Mesothelial cell of epicardium (in vitro differentiated cells): ENCODE results near the gene YTHDC2. TPM values are rescaled to one million over a fixed set of nuclear protein-coding genes. Genes with fewer than 3 reads are reported as not detected.

ENCODE experiments used
- DNase-seq, 2 experiments: peaks; one replicate each; pipeline ENCODE4 v3.0.0; 2021; ENCODE audit warnings: low spot score in 2 of 2; ENCODE audit not compliant: unreplicated experiment in 2 of 2
- H3K27ac Mint-ChIP-seq: 2 replicates; pipeline ENCODE4 v1.8.0; 2021; ENCODE audit warnings: mixed read lengths
- H3K27me3 Mint-ChIP-seq: 2 replicates; pipeline ENCODE4 v1.8.0; 2021; ENCODE audit warnings: low read depth, mixed read lengths
- H3K36me3 Mint-ChIP-seq: 2 replicates; pipeline ENCODE4 v1.8.0; 2021; ENCODE audit warnings: mixed read lengths
- H3K4me1 Mint-ChIP-seq: 2 replicates; pipeline ENCODE4 v1.8.0; 2021; ENCODE audit warnings: mixed read lengths
- H3K4me3 Mint-ChIP-seq: 2 replicates; pipeline ENCODE4 v1.8.0; 2021; ENCODE audit warnings: mild to moderate bottlenecking, moderate library complexity, mixed read lengths
- H3K9me3 Mint-ChIP-seq: 2 replicates; pipeline ENCODE4 v1.8.0; 2021; ENCODE audit warnings: mixed read lengths
- CTCF ChIP-seq: fragments of 200-600 bp; sonication (generic); IDR thresholded peaks from one replicate; pipeline ENCODE4 v1.5.0; 2021; ENCODE audit warnings: antibody characterized with exemption; ENCODE audit not compliant: unreplicated experiment
- total RNA-seq: library from RNA; stranded (reverse); gene quantifications from 3 replicates; pipeline ENCODE4 v1.2.1, GENCODE V29; 2021

The YTHDC2 gene
- total RNA-seq, 1 donor from 2014 or later, result 38.2 TPM

GRCh38 chr5:113508756-113509155, 4.7 kb upstream of the YTHDC2 start:
- Mint-ChIP-seq H3K9me3 (no peaks in the 10 kb centered on the region), H3K27me3 (peaks cover 36% of the 10 kb centered on the region), H3K4me3 (no peak overlapping the region), H3K36me3 (no peaks in the 10 kb centered on the region), H3K4me1 (peaks cover 2% of the 10 kb centered on the region), H3K27ac (no peak overlapping the region)
- TF ChIP-seq CTCF, result no peak
- DNase-seq, result no peak

GRCh38 chr5:113510836-113511451, 2.5 kb upstream of the YTHDC2 start:
- Mint-ChIP-seq H3K27ac (no peak overlapping the region), H3K9me3 (no peaks in the 10 kb centered on the region), H3K36me3 (peaks cover 5% of the 10 kb centered on the region), H3K4me3 (no peak overlapping the region), H3K4me1 (peaks cover 14% of the 10 kb centered on the region), H3K27me3 (peaks cover 33% of the 10 kb centered on the region)
- DNase-seq, result no peak
- TF ChIP-seq CTCF, result no peak

GRCh38 chr5:113512341-113512740, 1.2 kb upstream of the YTHDC2 start:
- Mint-ChIP-seq H3K9me3 (no peaks in the 10 kb centered on the region), H3K27ac (no peak overlapping the region), H3K36me3 (peaks cover 12% of the 10 kb centered on the region), H3K4me3 (peak overlapping the region; percentile 39), H3K27me3 (peaks cover 25% of the 10 kb centered on the region), H3K4me1 (peaks cover 19% of the 10 kb centered on the region)
- no peak for DNase-seq
- no peak for TF ChIP-seq CTCF

DNA sequence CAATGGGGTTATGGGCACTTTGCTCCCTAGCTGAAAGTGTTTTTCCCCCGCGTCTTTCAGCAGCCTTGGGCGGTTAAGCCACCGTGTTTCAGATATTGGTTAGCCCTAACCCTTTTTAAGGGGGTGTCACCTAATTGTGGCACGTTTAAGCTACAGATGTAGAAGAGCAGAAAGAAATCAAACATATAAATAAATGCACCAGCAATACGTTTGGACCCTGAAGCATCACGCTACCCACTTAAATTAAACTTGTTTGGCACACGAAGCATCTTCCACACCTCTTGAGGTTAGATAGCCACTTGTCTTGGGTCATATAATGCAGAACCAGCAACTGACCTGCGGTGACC, 768 bp downstream of the YTHDC2 start:
- Mint-ChIP-seq H3K4me3 (peak overlapping the region; percentile 86), H3K27me3 (peaks cover 12% of the 10 kb centered on the region), H3K4me1 (peaks cover 19% of the 10 kb centered on the region), H3K9me3 (no peaks in the 10 kb centered on the region), H3K36me3 (peaks cover 15% of the 10 kb centered on the region), H3K27ac (peak overlapping the region; percentile 96)
- no peak for DNase-seq
- TF ChIP-seq CTCF, result no peak

GRCh38 chr5:113518884-113519283, 5.4 kb downstream of the YTHDC2 start:
- Mint-ChIP-seq H3K27ac (no peak overlapping the region), H3K27me3 (no peaks in the 10 kb centered on the region), H3K4me1 (peaks cover 21% of the 10 kb centered on the region), H3K9me3 (peaks cover 3% of the 10 kb centered on the region), H3K36me3 (peaks cover 26% of the 10 kb centered on the region), H3K4me3 (no peak overlapping the region)
- no peak for TF ChIP-seq CTCF
- no peak for DNase-seq

GRCh38 chr5:113519412-113519811, 5.9 kb downstream of the YTHDC2 start:
- DNase-seq, result no peak
- H3K27ac Mint-ChIP-seq, result no peak overlapping the region
- peaks cover 18% of the 10 kb centered on the region for H3K4me1 Mint-ChIP-seq
- H3K36me3 Mint-ChIP-seq, result peaks cover 26% of the 10 kb centered on the region
- TF ChIP-seq CTCF, result no peak
- H3K4me3 Mint-ChIP-seq, result no peak overlapping the region
- H3K9me3 Mint-ChIP-seq, result peaks cover 3% of the 10 kb centered on the region
- no peaks in the 10 kb centered on the region for H3K27me3 Mint-ChIP-seq
